ENCODE data around the gene GPR21.

GPR21 gene

GRCh38 chr9:123084256-123084655 lies 50.8 kb downstream of the GPR21 start:
- TF ChIP-seq, protein P1, sequence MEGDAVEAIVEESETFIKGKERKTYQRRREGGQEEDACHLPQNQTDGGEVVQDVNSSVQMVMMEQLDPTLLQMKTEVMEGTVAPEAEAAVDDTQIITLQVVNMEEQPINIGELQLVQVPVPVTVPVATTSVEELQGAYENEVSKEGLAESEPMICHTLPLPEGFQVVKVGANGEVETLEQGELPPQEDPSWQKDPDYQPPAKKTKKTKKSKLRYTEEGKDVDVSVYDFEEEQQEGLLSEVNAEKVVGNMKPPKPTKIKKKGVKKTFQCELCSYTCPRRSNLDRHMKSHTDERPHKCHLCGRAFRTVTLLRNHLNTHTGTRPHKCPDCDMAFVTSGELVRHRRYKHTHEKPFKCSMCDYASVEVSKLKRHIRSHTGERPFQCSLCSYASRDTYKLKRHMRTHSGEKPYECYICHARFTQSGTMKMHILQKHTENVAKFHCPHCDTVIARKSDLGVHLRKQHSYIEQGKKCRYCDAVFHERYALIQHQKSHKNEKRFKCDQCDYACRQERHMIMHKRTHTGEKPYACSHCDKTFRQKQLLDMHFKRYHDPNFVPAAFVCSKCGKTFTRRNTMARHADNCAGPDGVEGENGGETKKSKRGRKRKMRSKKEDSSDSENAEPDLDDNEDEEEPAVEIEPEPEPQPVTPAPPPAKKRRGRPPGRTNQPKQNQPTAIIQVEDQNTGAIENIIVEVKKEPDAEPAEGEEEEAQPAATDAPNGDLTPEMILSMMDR (conservative IDR thresholded peaks at IDR 0.05; ENCODE audit: low read depth) = no peak

More at GRCh38 chr9:123084256-123084655, 50.8 kb downstream of the GPR21 start:
- ChIA-PET POLR2A (ENCODE audit: low non-redundant PET) (no interaction called here), CTCF (interaction anchor here (0.6 to 1.4 kb wide), 4 partner anchors 8 to 266 kb away, joined by 3 to 9 read pairs (median 4); no protein-coding TSS in a partner anchor)
- no peak for DNase-seq (ENCODE audit: low spot score)
- no peak overlapping the region for H3K27ac ChIP-seq

All from RWPE1 (cell line).